Measurements from ENCODE around the gene SLC7A5.
"Not testable (repeated sequence)": the region's sequence is repeated elsewhere in the genome, so short reads cannot be mapped to it uniquely, and the experiment has no call there.

Gene SLC7A5

GRCh38 chr16:87887931-87888330 is 18.6 kb upstream of the SLC7A5 start:
- not testable (repeated sequence) for DNase-seq

DNA sequence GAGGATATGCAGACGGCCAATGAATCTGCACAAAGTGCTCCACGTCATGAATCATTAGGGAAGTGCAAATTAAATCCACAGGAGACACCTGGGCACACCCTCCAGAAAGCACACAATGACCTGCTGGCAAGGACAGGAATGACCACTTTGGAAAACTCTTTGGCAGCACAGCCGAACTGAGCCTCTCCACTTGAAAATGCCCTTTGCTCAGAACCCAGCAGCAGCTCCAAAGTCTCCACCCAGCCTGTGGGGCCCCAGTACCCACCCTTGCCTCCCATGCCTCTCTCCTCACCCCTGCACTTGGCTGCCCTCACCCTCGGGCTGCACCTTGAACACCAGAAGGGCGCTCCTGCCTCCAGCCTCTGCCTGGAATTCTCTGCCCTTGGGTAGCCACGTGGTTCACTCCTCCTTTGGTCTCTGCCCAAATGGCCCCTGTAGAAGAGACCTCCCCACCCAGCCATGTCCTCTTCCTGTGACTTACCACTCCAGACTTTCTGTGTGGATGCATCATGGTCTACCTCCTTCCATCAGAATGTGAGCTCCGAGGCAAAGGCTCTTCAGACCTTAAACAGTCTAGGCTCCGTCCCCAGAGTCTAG is 16.2 kb upstream of the SLC7A5 start:
- DNase-seq, result not testable (repeated sequence)

GRCh38 chr16:87882436-87883019 is 13.2 kb upstream of the SLC7A5 start:
- no peak for DNase-seq

- DNase-seq, result no peak
Observed at GRCh38 chr16:87881324-87882200, 12.3 kb upstream of the SLC7A5 start.

DNA sequence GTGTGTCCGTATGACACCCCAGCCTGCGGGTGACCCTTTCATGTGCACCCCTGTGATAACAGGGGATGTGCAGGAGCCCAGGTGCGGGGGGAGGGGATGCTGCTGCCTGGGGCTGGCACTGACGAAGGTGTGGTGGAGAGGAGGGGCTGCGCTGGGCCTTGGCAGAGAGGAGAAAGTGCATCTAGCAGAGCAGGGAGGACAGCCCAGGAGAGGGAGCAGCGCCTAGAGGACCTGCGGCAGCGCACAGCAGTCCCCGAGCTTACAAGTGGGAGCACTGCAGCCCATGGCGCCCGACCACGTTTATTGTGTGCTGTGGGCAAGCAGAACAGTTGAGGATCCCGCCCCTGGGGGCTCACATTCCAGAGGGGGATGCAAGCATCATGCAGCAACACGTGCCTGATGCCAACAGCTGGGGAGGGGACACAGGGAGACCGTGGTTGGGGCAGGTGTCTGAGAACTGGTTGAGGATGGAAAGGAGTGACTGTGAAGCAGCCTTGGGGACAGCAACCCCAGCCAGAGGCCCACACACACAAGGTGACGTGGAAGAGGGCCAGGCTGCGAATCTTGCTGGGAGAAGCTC is 10.9 kb upstream of the SLC7A5 start:
- no peak for DNase-seq

GRCh38 chr16:87879411-87880013 is 10.2 kb upstream of the SLC7A5 start:
- not testable (repeated sequence) for DNase-seq

DNA sequence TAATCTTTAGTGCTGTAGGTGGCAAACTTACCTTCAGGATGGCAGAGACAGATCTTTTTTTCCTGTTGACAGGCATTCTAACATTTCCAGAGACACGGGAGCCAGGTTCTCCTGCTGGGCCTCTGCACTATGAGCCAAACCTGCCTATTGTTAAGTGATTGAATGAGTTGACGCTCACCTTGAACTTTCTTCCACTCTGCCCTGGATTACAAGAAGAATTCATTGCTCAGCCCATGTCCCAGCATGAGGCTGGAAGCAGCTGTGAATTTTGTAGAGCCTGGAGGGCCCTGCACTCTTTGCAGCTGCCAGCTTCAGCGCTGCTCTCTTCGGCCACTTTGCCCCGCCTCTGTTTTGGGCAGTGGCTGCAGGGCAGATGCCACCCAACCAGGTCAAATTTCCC is 9.4 kb upstream of the SLC7A5 start:
- DNase-seq, result no peak

DNA sequence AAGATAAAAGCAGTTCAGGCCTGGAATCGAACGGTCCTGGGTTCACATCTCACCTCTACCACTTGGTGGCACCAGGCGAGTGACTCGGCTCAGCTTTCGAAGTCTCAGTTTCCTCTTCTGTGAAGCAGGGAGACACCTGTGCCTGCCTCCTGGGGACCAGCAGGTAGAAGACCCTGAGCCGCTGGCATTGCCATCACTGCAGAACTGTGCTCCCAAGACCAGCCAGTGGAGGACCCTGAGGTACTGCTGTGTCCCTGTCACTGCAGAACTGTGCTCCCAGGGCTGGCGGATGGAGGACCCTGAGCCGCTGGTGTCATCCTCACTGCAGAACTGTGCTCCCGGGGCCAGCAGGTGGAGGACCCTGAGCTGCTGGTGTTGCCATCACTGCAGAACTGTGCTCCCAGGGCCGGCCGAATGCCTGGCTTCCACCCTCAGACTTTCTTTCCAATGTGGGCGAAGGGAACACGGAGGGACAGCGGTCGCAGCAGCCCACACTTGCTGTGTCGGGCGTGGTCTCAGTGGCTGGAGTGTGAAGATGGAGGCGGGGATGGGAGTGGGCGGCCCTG is 8.7 kb upstream of the SLC7A5 start:
- DNase-seq, result peak; percentile 67

DNA sequence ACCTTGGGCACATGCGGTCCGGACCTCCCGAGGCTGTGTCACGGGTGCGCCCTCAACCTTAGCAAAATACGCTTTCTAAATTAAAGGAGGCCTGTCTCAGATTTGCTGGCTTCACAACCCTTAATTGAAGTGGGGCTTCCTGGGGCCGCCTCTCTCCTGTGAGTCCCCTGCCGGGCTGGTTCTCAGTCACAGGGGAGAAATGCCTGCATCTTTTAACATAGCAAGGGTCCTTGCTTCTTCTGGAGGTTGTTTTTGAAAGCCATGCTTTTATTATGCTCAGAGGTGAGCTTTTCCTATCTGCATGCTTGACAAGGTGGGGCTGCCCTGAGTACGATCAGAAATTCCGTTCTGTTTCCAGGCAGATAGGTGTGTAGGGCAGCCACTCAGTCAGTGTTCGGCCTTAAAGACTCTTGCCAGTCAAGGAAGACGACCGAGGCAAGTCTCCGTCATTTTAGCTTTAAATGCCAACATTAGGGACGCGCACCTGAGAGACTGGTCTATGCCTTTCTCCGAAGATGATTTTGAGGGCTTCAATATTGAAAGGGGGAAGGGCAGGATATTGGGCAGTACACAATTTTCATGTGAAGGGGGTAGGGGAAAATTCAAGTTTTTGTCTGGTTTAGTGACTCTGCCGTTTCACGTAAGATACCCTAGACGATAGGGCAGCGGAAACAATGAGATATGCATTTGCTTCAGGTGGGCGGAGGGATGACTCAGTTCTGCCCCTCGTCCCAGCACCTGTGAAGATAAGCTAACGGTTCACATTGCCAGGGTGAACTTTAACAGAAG is 5.5 kb upstream of the SLC7A5 start:
- DNase-seq, result peak; percentile 89

DNA sequence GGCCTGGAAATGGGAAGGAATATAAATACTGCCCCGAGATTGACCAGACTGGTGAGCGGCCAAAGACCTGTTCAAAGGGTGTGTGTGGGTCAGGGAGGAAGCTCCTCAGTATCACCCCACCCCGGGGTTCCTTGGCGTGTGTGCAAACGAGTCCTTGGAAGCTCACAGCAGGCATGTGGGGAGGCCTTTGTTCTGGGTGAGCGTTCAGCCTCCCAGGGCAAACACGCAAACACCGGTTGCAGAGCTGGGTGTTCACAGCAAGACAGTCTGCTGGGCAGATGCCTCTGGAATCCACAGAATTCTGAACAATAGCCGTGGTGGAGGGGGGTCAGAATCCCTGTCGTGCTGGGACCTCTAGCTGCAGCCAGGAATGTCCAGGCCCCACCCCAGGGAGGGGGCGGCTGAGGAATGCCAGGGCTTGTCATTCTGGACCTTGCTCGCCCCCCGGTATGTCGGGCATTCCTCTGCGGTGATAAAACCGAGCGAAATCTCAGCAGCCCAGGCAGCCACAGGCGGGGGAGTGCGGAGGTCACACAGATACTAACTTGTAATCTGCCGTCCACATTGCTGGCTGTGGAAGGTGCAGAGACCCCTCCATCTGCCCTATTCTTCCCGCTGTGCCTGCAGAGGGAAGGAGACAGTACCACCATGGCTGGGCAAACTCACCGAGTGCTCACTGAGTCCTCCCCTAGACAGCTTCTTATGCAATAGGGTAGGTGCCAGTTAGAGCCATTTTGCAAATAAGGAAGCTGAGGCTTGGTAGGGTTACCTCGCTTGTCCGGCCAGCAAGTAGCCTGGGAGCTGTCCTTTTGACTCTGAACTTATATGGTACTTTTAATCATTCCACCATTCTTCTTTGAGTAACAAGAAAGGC is 1.3 kb upstream of the SLC7A5 start:
- DNase-seq, result not testable (repeated sequence)

DNA sequence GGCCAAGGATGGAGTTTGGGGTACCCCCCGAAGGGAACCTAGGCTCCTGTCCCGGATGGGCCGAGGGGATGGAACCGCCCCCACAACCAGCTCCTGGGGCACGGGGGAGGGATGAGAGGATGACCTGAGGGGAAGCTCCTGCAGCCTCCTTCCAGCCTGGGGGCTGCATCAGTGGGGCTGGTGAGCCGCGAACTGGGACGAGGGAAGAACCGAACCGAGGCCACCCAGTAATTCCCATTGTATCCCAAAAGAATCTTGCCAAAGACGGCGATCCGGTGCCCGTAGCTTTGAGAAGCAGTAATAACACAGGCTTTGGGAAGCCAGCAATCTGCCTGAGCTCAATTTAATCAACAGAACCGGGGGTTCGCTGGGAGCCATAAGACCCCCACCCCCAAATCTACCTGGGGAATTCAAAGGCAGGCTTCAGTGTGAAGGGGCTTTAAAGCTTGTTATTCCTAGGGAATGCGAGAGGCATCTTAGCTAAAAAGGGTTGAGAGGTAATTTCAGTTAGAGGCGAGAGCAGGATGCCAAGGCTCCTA is 641 bp upstream of the SLC7A5 start:
- DNase-seq, result not testable (repeated sequence)

DNA sequence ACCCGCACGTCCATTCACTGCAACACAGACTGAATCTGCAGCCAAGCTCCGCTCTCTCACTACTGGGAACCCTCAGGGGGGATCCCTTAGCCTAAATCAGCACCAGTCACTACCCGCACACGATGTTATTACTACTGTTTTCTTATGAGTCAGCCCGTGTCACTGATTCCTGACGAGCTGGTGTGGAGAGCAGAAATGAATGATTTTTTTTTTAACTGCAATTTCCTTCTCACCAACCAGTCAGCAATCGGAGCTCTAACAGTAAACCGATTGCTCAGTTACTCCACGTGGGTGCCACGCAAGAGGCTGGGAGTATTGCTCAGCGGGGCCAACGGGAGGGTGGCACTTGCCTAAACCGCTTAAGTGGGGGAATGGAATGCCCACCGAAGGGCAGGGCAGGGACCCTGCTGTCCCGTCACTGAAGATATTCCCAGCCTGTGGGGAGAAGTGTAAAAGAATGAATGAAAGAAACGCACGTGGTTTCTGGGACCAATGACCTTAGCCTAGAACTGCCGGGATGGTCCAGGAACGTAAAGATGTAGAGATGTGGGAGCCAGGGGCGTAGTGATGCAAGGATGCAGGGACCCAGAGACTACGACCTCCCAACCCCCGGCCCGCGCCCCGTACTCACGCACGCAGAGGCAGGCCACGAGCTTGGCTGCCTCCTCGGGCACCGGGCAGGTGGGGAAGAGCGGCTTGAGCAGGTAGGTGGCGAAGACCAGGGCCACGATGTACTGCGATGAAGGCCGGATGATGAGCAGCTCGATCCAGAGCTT is 865 bp downstream of the SLC7A5 start:
- DNase-seq, result peak; percentile 83

GRCh38 chr16:87865902-87866555 is 3.3 kb downstream of the SLC7A5 start:
- peak; percentile 60 for DNase-seq

DNA sequence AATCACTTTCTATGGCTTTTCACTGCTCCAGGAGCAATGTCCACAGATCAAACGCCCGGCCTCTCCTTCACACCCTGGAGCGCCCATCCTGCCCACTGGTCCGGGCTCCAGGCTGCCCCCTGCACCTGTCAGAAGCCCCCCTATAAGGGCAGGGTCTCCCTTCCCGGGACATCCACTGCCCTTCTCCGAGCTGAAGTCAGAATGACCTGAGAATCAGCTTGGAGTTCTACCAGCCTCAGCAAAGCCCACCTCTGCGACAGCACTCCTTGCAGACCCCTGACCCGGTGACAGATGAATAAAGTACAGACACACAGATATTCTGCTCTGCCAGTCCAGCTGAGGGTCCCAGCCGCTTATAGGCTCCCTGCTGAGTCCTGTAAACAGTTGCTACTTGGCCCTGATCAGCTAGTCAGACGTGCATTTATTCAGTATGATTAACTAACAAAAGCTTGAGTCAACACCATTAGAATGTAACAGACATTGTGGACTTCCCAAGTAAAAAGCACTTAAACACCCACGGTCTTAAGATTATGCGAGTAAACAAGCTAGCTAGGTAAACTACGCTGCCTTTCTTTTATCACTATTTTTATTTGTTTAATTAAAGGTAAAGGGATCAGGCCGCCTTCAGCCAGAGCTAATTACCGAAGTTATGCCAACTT is 4.8 kb downstream of the SLC7A5 start:
- DNase-seq, result no peak

DNA sequence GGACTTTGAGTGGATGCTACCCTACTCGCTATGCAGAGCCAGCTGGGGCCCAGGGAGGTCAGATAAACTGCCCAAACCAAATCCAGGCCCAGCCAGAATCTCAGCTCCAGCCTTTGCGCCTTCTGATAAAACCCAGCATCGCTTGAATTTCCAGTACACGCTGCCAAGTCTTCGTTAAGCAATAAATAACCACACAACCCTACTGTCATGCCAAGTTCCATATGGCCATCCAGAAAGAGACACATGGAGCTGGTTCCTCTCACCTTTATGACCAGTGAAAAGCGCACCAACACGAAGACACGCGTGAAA is 6.0 kb downstream of the SLC7A5 start:
- DNase-seq, result not testable (repeated sequence)

GRCh38 chr16:87862597-87863326 is 6.5 kb downstream of the SLC7A5 start:
- not testable (repeated sequence) for DNase-seq

DNA sequence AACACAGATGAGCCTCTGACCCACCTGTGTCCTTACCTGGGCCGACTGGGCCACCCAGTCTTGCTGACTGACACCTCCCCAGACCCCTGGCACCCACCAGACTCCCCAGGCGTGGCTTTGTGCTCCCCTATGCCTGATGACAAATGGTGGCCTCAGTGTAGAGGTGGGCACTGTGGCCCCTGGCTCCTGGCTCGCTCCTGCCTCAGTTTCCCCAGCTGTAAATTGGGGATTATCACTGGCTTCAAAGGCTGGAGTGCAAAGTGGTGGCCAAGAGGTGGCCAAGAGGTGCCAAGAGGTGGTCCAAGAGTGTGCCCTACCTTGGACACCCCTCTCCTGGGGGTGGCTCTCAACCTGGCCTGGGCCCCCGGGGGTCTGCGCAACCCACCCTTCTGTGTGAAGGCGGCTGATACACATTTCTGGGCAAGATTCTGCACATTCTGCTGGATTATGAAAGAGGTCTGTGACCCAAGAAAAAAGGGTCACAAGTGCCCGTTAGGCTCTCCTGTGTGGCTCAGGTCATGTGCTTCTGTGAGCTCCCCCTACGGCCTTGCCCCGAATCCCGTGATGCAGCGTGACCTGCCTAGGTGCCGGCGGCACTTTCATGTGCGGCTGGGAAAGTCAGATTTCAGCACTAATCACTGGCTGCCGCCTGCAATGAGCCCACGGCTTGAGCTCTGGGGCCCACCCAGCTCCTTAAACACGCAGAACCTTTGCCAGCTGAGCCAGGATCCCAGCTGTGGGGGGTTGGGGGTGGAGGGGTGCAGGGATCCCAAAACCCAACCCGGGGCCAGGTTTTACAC is 7.8 kb downstream of the SLC7A5 start:
- DNase-seq, result not testable (repeated sequence)

All from activated CD4-positive, alpha-beta T cell treated with anti-CD3 and anti-CD28 coated beads for 48 hours (primary cell).